MM.1S (cell line): ENCODE measurements around the gene RAPGEF2.

Source experiments
- DNase-seq: peaks from one replicate; pipeline ENCODE4 v3.0.0-alpha.2; 2015
- H2AFZ ChIP-seq: fragments of 300-600 bp; sonication (generic); 2 replicates; pipeline ENCODE4 v1.6.0; 2016; ENCODE audit warnings: antibody characterized with exemption, low read length
- H3F3A ChIP-seq: fragments of 300-600 bp; sonication (generic); 2 replicates; pipeline ENCODE4 v1.6.1; 2016; ENCODE audit warnings: mild to moderate bottlenecking, antibody characterized with exemption, low read length, moderate library complexity, mixed read lengths; ENCODE audit not compliant: insufficient read depth
- H3K27ac ChIP-seq: fragments of 300-600 bp; sonication (generic); 2 replicates; pipeline ENCODE4 v1.5.1; 2016; ENCODE audit warnings: mild to moderate bottlenecking, low read length
- H3K27me3 ChIP-seq: fragments of 300-600 bp; sonication (generic); replicated peaks from 2 replicates; pipeline ENCODE4 v1.6.0; 2016; ENCODE audit warnings: low read length; ENCODE audit not compliant: insufficient read depth
- H3K36me3 ChIP-seq: fragments of 300-600 bp; sonication (generic); replicated peaks from 2 replicates; pipeline ENCODE4 v1.6.1; 2016; ENCODE audit warnings: mild to moderate bottlenecking, low read length, mixed read lengths; ENCODE audit not compliant: insufficient read depth
- H3K4me1 ChIP-seq: fragments of 300-600 bp; sonication (generic); 2 replicates; pipeline ENCODE4 v1.6.1; 2016; ENCODE audit warnings: low read length, mixed read lengths
- H3K4me2 ChIP-seq: fragments of 300-600 bp; sonication (generic); 2 replicates; pipeline ENCODE4 v1.6.0; 2016; ENCODE audit warnings: low read depth, low read length
- H3K4me3 ChIP-seq: fragments of 300-600 bp; sonication (generic); 2 replicates; pipeline ENCODE4 v1.5.1; 2016; ENCODE audit warnings: low read length, mixed read lengths
- H3K79me2 ChIP-seq: fragments of 300-600 bp; sonication (generic); 2 replicates; pipeline ENCODE4 v1.6.1; 2016; ENCODE audit warnings: mixed run types, low read length, mixed read lengths
- H3K9ac ChIP-seq: fragments of 300-600 bp; sonication (generic); 2 replicates; pipeline ENCODE4 v1.6.1; 2016; ENCODE audit warnings: low read length, mixed read lengths
- H3K9me2 ChIP-seq: fragments of 300-600 bp; sonication (generic); replicated peaks from 2 replicates; pipeline ENCODE4 v1.6.1; 2016; ENCODE audit warnings: mild to moderate bottlenecking, low read length, mixed read lengths; ENCODE audit not compliant: insufficient read depth
- H3K9me3 ChIP-seq: fragments of 300-600 bp; sonication (generic); replicated peaks from 2 replicates; pipeline ENCODE4 v1.6.1; 2016; ENCODE audit warnings: mild to moderate bottlenecking, low read length, mixed read lengths; ENCODE audit not compliant: insufficient read depth
- H4K20me1 ChIP-seq: fragments of 300-600 bp; sonication (generic); 2 replicates; pipeline ENCODE4 v1.6.1; 2016; ENCODE audit warnings: mild to moderate bottlenecking, low read length, moderate library complexity, mixed read lengths; ENCODE audit not compliant: insufficient read depth
- EZH2 ChIP-seq: fragments of 300-600 bp; sonication (generic); optimal IDR thresholded peaks from 2 replicates; pipeline ENCODE3; 2017; ENCODE audit warnings: low read depth, mild to moderate bottlenecking, antibody characterized with exemption, low read length, mixed read lengths
- EZH2phosphoT487 ChIP-seq: fragments of 300-600 bp; sonication (generic); IDR thresholded peaks from 2 replicates; pipeline ENCODE4 v1.6.1; 2018; ENCODE audit warnings: antibody characterized with exemption, low read length
- TF ChIP-seq, protein P1 (sequence below): fragments of 300-600 bp; sonication (generic); IDR thresholded peaks from 2 replicates; pipeline ENCODE4 v1.5.1; 2016; ENCODE audit warnings: antibody characterized with exemption, low read length, mixed read lengths

The RAPGEF2 gene

DNA sequence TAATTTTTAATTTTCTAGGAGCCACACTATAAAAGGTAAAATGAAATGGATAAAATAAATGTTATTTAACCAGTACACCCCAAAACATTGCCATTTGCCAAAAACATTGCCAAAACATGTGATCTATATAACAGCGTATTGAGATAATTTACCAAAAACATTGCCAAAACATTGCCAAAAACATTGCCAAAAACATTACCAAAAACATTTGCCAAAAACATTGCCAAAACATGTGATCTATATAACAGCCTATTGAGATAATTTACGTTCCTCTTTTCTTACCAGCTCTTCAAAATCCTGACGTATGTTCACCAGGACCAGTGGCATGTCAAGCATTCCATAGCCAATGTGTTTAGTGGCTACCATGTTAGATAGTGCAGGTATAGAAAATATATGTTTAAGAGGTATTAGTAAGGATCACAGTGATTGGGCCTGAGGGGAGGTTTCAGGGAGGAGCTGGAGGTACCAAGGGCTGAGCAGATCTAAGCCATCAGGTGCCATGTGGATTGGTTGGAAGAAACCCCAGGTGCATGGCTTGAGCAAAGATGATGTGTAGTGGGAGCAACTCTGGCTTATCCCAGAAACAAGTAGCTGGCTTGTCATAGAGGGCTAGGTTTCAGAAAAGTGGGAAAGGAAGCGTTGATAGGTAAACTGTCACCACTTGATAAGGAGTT lies 42.6 kb downstream of the RAPGEF2 start:
- TF ChIP-seq, protein P1, sequence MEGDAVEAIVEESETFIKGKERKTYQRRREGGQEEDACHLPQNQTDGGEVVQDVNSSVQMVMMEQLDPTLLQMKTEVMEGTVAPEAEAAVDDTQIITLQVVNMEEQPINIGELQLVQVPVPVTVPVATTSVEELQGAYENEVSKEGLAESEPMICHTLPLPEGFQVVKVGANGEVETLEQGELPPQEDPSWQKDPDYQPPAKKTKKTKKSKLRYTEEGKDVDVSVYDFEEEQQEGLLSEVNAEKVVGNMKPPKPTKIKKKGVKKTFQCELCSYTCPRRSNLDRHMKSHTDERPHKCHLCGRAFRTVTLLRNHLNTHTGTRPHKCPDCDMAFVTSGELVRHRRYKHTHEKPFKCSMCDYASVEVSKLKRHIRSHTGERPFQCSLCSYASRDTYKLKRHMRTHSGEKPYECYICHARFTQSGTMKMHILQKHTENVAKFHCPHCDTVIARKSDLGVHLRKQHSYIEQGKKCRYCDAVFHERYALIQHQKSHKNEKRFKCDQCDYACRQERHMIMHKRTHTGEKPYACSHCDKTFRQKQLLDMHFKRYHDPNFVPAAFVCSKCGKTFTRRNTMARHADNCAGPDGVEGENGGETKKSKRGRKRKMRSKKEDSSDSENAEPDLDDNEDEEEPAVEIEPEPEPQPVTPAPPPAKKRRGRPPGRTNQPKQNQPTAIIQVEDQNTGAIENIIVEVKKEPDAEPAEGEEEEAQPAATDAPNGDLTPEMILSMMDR, result no peak
- TF ChIP-seq EZH2phosphoT487 (no peak), EZH2 (no peak)
- no peak for DNase-seq
- Histone ChIP-seq H3K36me3 (no peaks in the 10 kb centered on the region), H3K27me3 (no peaks in the 10 kb centered on the region), H3K9me2 (no peaks in the 10 kb centered on the region), H2AFZ (no peak overlapping the region), H3K4me1 (peaks cover 5% of the 10 kb centered on the region), H3K4me3 (no peak overlapping the region), H3K79me2 (peaks cover 18% of the 10 kb centered on the region), H3K27ac (no peak overlapping the region), H3K9ac (no peak overlapping the region), H3F3A (no peaks in the 10 kb centered on the region), H4K20me1 (no peaks in the 10 kb centered on the region), H3K9me3 (no peaks in the 10 kb centered on the region), H3K4me2 (no peak overlapping the region)

DNA sequence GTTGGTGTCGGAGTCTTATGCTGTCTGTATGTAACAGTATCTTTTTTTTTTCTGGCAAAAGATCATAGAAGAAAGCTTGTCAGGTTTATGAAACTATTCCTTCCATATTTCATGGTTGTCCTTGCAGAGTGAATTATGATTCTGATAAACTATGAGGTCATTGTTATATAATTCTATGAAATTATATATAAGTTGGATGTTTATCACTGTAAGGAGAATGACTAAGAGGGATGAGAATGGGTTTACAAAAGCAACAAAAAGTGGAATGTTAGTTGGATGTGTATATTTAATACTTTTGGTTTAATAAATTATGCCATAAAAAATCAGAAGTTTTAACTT lies 43.1 kb downstream of the RAPGEF2 start:
- Histone ChIP-seq H3K4me1 (peaks cover 10% of the 10 kb centered on the region), H3K27ac (no peak overlapping the region), H3K4me3 (no peak overlapping the region), H3K36me3 (no peaks in the 10 kb centered on the region), H3K9ac (no peak overlapping the region), H4K20me1 (no peaks in the 10 kb centered on the region), H2AFZ (no peak overlapping the region), H3K79me2 (peaks cover 18% of the 10 kb centered on the region), H3K9me3 (no peaks in the 10 kb centered on the region), H3K4me2 (no peak overlapping the region), H3F3A (no peaks in the 10 kb centered on the region), H3K9me2 (no peaks in the 10 kb centered on the region), H3K27me3 (no peaks in the 10 kb centered on the region)
- DNase-seq, result no peak
- TF ChIP-seq, protein P1, result no peak
- no peak for TF ChIP-seq EZH2
- TF ChIP-seq EZH2phosphoT487, result no peak

DNA sequence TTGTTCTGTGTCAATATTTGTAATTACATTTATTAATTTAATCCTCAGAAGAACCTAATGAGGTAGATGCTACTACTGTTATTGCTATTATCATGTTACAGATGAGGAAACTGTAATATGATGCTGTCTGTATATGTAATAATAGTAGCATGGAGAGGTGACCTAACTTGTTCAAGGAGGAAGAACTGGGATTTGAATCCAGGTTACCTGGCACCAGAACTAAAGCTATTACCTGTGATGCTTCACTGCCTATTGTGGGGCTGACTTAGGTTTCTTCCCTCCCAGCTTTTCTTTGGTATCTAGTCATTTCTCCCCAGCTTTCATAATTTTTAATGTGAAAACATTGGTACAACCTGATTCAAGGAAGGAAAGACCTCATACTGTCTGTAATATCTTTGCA lies 43.6 kb downstream of the RAPGEF2 start:
- DNase-seq, result no peak
- Histone ChIP-seq H3K4me1 (peaks cover 15% of the 10 kb centered on the region), H3K9ac (no peak overlapping the region), H2AFZ (no peak overlapping the region), H3K9me3 (no peaks in the 10 kb centered on the region), H3K4me3 (no peak overlapping the region), H3K27ac (no peak overlapping the region), H3K36me3 (no peaks in the 10 kb centered on the region), H4K20me1 (no peaks in the 10 kb centered on the region), H3K27me3 (no peaks in the 10 kb centered on the region), H3F3A (no peaks in the 10 kb centered on the region), H3K9me2 (no peaks in the 10 kb centered on the region), H3K4me2 (no peak overlapping the region), H3K79me2 (peaks cover 20% of the 10 kb centered on the region)
- no peak for TF ChIP-seq EZH2phosphoT487
- TF ChIP-seq, protein P1, result no peak
- no peak for TF ChIP-seq EZH2
